SU-DHL-6 (cell line): ENCODE results near the gene RAB20.

Source experiments
- H2AFZ ChIP-seq: fragments of 200-600 bp; sonication (generic); 2 replicates; pipeline ENCODE4 v1.6.1; 2014; ENCODE audit warnings: low read depth, mild to moderate bottlenecking, moderate library complexity, mixed read lengths, antibody characterized with exemption, low read length; ENCODE audit not compliant: severe bottlenecking
- H3F3A ChIP-seq: fragments of 200-600 bp; shearing (Covaris generic); 2 replicates; pipeline ENCODE4 v1.6.0; 2016; ENCODE audit warnings: antibody characterized with exemption, mild to moderate bottlenecking; ENCODE audit not compliant: insufficient read depth
- H3K27ac ChIP-seq: fragments of 200-600 bp; sonication (generic); 2 replicates; pipeline ENCODE4 v1.5.1; 2016; ENCODE audit warnings: low read depth, mild to moderate bottlenecking, low read length, moderate library complexity, mixed read lengths
- H3K27me3 ChIP-seq: fragments of 200-600 bp; sonication (generic), shearing (Covaris generic); 2 replicates; pipeline ENCODE4 v1.6.0; 2014; ENCODE audit warnings: mild to moderate bottlenecking, low read length
- H3K36me3 ChIP-seq: fragments of 200-600 bp; sonication (generic); 2 replicates; pipeline ENCODE4 v1.6.1; 2014; ENCODE audit warnings: mild to moderate bottlenecking, low read length, mixed read lengths
- H3K4me2 ChIP-seq: fragments of 300-600, 200-600 bp; shearing (Covaris generic), sonication (generic); 2 replicates; pipeline ENCODE4 v1.6.0; 2014; ENCODE audit warnings: low read length, low read depth, mild to moderate bottlenecking; ENCODE audit not compliant: poor library complexity, severe bottlenecking
- H3K4me3 ChIP-seq: fragments of 200-600 bp; sonication (generic); 2 replicates; pipeline ENCODE4 v1.5.1; 2014; ENCODE audit warnings: antibody characterized with exemption, low read length, mild to moderate bottlenecking, mixed read lengths; ENCODE audit not compliant: insufficient read depth, poor library complexity, severe bottlenecking
- H3K79me2 ChIP-seq: fragments of 200-600 bp; sonication (generic); 2 replicates; pipeline ENCODE4 v1.6.1; 2014; ENCODE audit warnings: mild to moderate bottlenecking, low read length, moderate library complexity; ENCODE audit not compliant: insufficient read depth
- H3K9ac ChIP-seq: fragments of 200-600 bp; sonication (generic); 2 replicates; pipeline ENCODE4 v1.7.0; 2014; ENCODE audit warnings: mild to moderate bottlenecking, low read length
- H3K9me2 ChIP-seq: fragments of 200-600 bp; sonication (generic); replicated peaks from 2 replicates; pipeline ENCODE4 v1.6.1; 2014; ENCODE audit warnings: low read length; ENCODE audit not compliant: insufficient read depth
- H3K9me3 ChIP-seq: fragments of 200-600 bp; sonication (generic); 2 replicates; pipeline ENCODE4 v1.6.1; 2014; ENCODE audit warnings: low read length, mixed read lengths; ENCODE audit not compliant: insufficient read depth
- H4K20me1 ChIP-seq: fragments of 200-600 bp; sonication (generic); 2 replicates; pipeline ENCODE4 v1.6.1; 2014; ENCODE audit warnings: low read depth, mild to moderate bottlenecking, antibody characterized with exemption, low read length, moderate library complexity, mixed read lengths
- CTCF ChIP-seq: fragments of 200-600 bp; sonication (generic); IDR thresholded peaks from one replicate; pipeline ENCODE4 v1.5.1; 2017; ENCODE audit warnings: antibody characterized with exemption, mild to moderate bottlenecking, low read length, moderate library complexity; ENCODE audit not compliant: insufficient read depth, poor library complexity, severe bottlenecking
- EZH2phosphoT487 ChIP-seq: fragments of 200-600 bp; sonication (generic), shearing (Covaris generic); conservative IDR thresholded peaks from 2 replicates; pipeline ENCODE4 v1.6.1; 2018; ENCODE audit warnings: mild to moderate bottlenecking, antibody characterized with exemption, low read length, moderate library complexity, mixed read lengths

The RAB20 gene

GRCh38 chr13:110516500-110516899 is 45.0 kb downstream of the RAB20 start:
- H3K9me2 ChIP-seq, result no peaks in the 10 kb centered on the region
- no peaks in the 10 kb centered on the region for H3K9me3 ChIP-seq
- TF ChIP-seq EZH2phosphoT487, result no peak
- TF ChIP-seq CTCF, result no peak
- no peak overlapping the region for H3K27ac ChIP-seq
- H3K9ac ChIP-seq, result no peak overlapping the region
- H4K20me1 ChIP-seq, result no peaks in the 10 kb centered on the region
- no peaks in the 10 kb centered on the region for H3K27me3 ChIP-seq
- H3F3A ChIP-seq, result no peaks in the 10 kb centered on the region
- H3K4me2 ChIP-seq, result no peak overlapping the region
- no peak overlapping the region for H3K4me3 ChIP-seq
- H3K79me2 ChIP-seq, result no peaks in the 10 kb centered on the region
- H3K36me3 ChIP-seq, result no peaks in the 10 kb centered on the region
- H2AFZ ChIP-seq, result no peak overlapping the region

GRCh38 chr13:110512198-110512740 is 49.3 kb downstream of the RAB20 start:
- H4K20me1 ChIP-seq, result no peaks in the 10 kb centered on the region
- H3K4me2 ChIP-seq, result no peak overlapping the region
- no peaks in the 10 kb centered on the region for H3K9me3 ChIP-seq
- H3K4me3 ChIP-seq, result no peak overlapping the region
- H3K79me2 ChIP-seq, result no peaks in the 10 kb centered on the region
- no peaks in the 10 kb centered on the region for H3K27me3 ChIP-seq
- no peak overlapping the region for H2AFZ ChIP-seq
- H3K9me2 ChIP-seq, result no peaks in the 10 kb centered on the region
- no peak overlapping the region for H3K27ac ChIP-seq
- H3K9ac ChIP-seq, result no peak overlapping the region
- TF ChIP-seq EZH2phosphoT487 (no peak), CTCF (no peak)
- no peaks in the 10 kb centered on the region for H3K36me3 ChIP-seq
- no peaks in the 10 kb centered on the region for H3F3A ChIP-seq

GRCh38 chr13:110511509-110512181 is 49.9 kb downstream of the RAB20 start:
- Histone ChIP-seq H3K36me3 (no peaks in the 10 kb centered on the region), H3K9me2 (no peaks in the 10 kb centered on the region)

More at GRCh38 chr13:110511509-110512181, 49.9 kb downstream of the RAB20 start:
- H3K4me3 ChIP-seq, result no peak overlapping the region
- no peaks in the 10 kb centered on the region for H3F3A ChIP-seq
- no peak overlapping the region for H3K9ac ChIP-seq
- no peaks in the 10 kb centered on the region for H3K9me3 ChIP-seq
- H3K27me3 ChIP-seq, result no peaks in the 10 kb centered on the region
- TF ChIP-seq CTCF, result no peak
- TF ChIP-seq EZH2phosphoT487, result no peak
- H3K79me2 ChIP-seq, result no peaks in the 10 kb centered on the region
- no peak overlapping the region for H3K27ac ChIP-seq
- H2AFZ ChIP-seq, result no peak overlapping the region
- no peaks in the 10 kb centered on the region for H4K20me1 ChIP-seq
- H3K4me2 ChIP-seq, result no peak overlapping the region
